Loucy (cell line): ENCODE data around the gene TOR3A.

Source experiments
- EZH2phosphoT487 ChIP-seq: fragments of 200-600 bp; IDR thresholded peaks from 2 replicates; pipeline ENCODE4 v1.6.1; 2018; ENCODE audit warnings: antibody characterized with exemption, mild to moderate bottlenecking, moderate library complexity, borderline replicate concordance
- TF ChIP-seq, protein P1 (sequence below): fragments of 200-600 bp; sonication (generic); conservative IDR thresholded peaks from 2 replicates; pipeline ENCODE4 v1.5.1; 2014; ENCODE audit warnings: mild to moderate bottlenecking, antibody characterized with exemption, low read length

DNA sequence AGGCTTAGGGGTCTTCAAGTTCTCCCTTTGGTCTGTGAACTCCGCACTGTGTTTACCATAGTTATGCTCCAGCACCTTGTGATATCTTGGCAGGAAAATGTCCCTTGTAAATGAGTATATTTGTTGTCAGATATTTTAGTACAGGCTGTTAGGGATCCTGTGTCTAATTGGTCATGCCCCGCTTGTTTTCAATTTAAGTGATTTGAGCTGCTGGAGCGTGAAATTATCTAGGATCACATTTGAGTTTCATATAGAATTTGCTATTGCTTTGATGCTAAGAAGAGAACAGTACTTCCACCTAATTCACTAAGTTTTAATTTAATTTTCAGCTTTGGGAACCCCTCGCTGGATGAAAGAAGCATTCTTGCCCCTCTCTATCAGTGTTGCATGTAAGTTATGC is 15.4 kb upstream of the TOR3A start:
- TF ChIP-seq, protein P1, sequence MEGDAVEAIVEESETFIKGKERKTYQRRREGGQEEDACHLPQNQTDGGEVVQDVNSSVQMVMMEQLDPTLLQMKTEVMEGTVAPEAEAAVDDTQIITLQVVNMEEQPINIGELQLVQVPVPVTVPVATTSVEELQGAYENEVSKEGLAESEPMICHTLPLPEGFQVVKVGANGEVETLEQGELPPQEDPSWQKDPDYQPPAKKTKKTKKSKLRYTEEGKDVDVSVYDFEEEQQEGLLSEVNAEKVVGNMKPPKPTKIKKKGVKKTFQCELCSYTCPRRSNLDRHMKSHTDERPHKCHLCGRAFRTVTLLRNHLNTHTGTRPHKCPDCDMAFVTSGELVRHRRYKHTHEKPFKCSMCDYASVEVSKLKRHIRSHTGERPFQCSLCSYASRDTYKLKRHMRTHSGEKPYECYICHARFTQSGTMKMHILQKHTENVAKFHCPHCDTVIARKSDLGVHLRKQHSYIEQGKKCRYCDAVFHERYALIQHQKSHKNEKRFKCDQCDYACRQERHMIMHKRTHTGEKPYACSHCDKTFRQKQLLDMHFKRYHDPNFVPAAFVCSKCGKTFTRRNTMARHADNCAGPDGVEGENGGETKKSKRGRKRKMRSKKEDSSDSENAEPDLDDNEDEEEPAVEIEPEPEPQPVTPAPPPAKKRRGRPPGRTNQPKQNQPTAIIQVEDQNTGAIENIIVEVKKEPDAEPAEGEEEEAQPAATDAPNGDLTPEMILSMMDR: no peak
- TF ChIP-seq EZH2phosphoT487: no peak
